K562 (cell line): ENCODE results near the gene TMCC2. TPM values are rescaled to one million over a fixed set of nuclear protein-coding genes. Genes with fewer than 3 reads are reported as not detected.

Source experiments
- ADNP ChIP-seq: fragments of 200-800 bp; sonication (Bioruptor generic); IDR thresholded peaks from 2 replicates; pipeline ENCODE4 v1.6.1; 2016; ENCODE audit warnings: missing genetic modification characterization, missing compliant biosample characterization
- CBX5 ChIP-seq: IDR thresholded peaks from 2 replicates; pipeline ENCODE4 v1.6.1; 2014; ENCODE audit warnings: low read depth, borderline replicate concordance
- DIDO1 ChIP-seq: fragments of 450-650 bp; IDR thresholded peaks from 2 replicates; pipeline ENCODE4 v1.6.1; 2016; ENCODE audit warnings: low read depth, missing biosample characterization, missing genetic modification characterization
- GABPA ChIP-seq: fragments of 200-800 bp; sonication (Bioruptor generic); conservative IDR thresholded peaks from 2 replicates; pipeline ENCODE4 v1.6.1; 2016; ENCODE audit warnings: low read depth, missing genetic modification characterization, missing compliant biosample characterization
- HIVEP1 ChIP-seq: fragments of 250-450 bp; sonication (Bioruptor Pico); IDR thresholded peaks from 2 replicates; pipeline ENCODE4 v1.4.0; 2020; ENCODE audit warnings: mild to moderate bottlenecking
- KLF16 ChIP-seq: IDR thresholded peaks from 2 replicates; pipeline ENCODE4 v1.6.1; 2016; ENCODE audit warnings: antibody characterized with exemption
- MEIS2 ChIP-seq: fragments of 450-650 bp; IDR thresholded peaks from 2 replicates; pipeline ENCODE4 v1.6.1; 2014; ENCODE audit warnings: mild to moderate bottlenecking; ENCODE audit not compliant: partially characterized antibody
- NFXL1 ChIP-seq: fragments of 450-650 bp; formaldehyde crosslinking; IDR thresholded peaks from 2 replicates; pipeline ENCODE4 v1.4.0; 2021; ENCODE audit warnings: mild to moderate bottlenecking
- NR2F6 ChIP-seq: fragments of 450-650 bp; formaldehyde crosslinking; IDR thresholded peaks from 2 replicates; pipeline ENCODE4 v1.4.0; 2020; ENCODE audit warnings: mild to moderate bottlenecking
- NR4A1 ChIP-seq, 2 experiments: fragments of 250-450 bp in 1 of 2; fragments of 450-650 bp in 1 of 2; sonication (Bioruptor Pico) in 1 of 2; IDR thresholded peaks; 2 replicates each; pipeline versions ENCODE4 v1.4.0 to v1.6.1; 2016 to 2020; ENCODE audit warnings: mild to moderate bottlenecking in 2 of 2, missing compliant biosample characterization in 1 of 2, missing genetic modification characterization in 1 of 2, moderate library complexity in 1 of 2
- PML ChIP-seq: IDR thresholded peaks from 2 replicates; pipeline ENCODE4 v1.6.1; 2012; ENCODE audit warnings: low read length, inconsistent platforms
- RBM14 ChIP-seq: fragments of 200-400 bp; formaldehyde crosslinking; IDR thresholded peaks from 2 replicates; pipeline ENCODE4 v1.6.1; 2018; ENCODE audit warnings: low read depth, mild to moderate bottlenecking, low read length, moderate library complexity, borderline replicate concordance; ENCODE audit not compliant: insufficient read depth
- SMAD1 ChIP-seq: fragments of 150-350 bp; IDR thresholded peaks from 2 replicates; pipeline ENCODE4 v1.6.1; 2014; ENCODE audit warnings: low read length, low read depth; ENCODE audit not compliant: partially characterized antibody
- TAF9B ChIP-seq: fragments of 450-650 bp; IDR thresholded peaks from 2 replicates; pipeline ENCODE4 v1.6.1; 2018; ENCODE audit warnings: mild to moderate bottlenecking; ENCODE audit not compliant: partially characterized antibody
- TCF3 ChIP-seq: sonication (generic); formaldehyde crosslinking; IDR thresholded peaks from 2 replicates; pipeline ENCODE4 v1.4.0; 2020; ENCODE audit warnings: mild to moderate bottlenecking, missing genetic modification reagents
- ZNF143 ChIP-seq: sonication (generic); formaldehyde crosslinking; IDR thresholded peaks from 2 replicates; pipeline ENCODE4 v1.9.0; 2022; ENCODE audit warnings: mild to moderate bottlenecking, missing genetic modification reagents
- ZNF174 ChIP-seq: fragments of 250-450 bp; sonication (Bioruptor Pico); IDR thresholded peaks from 2 replicates; pipeline ENCODE4 v1.4.0; 2020; ENCODE audit warnings: mild to moderate bottlenecking
- ZNF23 ChIP-seq: fragments of 250-450 bp; sonication (Bioruptor Pico); IDR thresholded peaks from 2 replicates; pipeline ENCODE4 v1.4.0; 2020; ENCODE audit warnings: mild to moderate bottlenecking
- polyA plus RNA-seq, 8 experiments: library from polyadenylated mRNA; depleted of rRNA in 4 of 8; stranded (reverse) in 5 of 8; unstranded in 3 of 8; fragments of >200 nt; fragmentation: Nextera tagmentation in 2 of 8; fragmentation: Illumina TruSeq in 1 of 8; extraction: Ambion mirVana in 2 of 8; extraction: Trizol in 1 of 8; gene quantifications; 2 replicates each; pipeline versions ENCODE4 v1.2.1 to v1.2.3, GENCODE V29; 2011 to 2014; ENCODE audit warnings: inconsistent platforms in 1 of 8, missing spikeins in 1 of 8
- total RNA-seq, 7 experiments: library from RNA; depleted of rRNA in 6 of 7; stranded (reverse); fragments of >200 nt in 6 of 7; fragmentation: Illumina TruSeq in 2 of 7; extraction: Trizol in 2 of 7; gene quantifications; 2 replicates each; pipeline versions ENCODE4 v1.2.1 to v1.2.3, GENCODE V29; 2011 to 2021; ENCODE audit warnings: low replicate concordance in 1 of 7
- TF ChIP-seq, protein P1 (sequence below): sonication (generic); formaldehyde crosslinking; IDR thresholded peaks from 2 replicates; pipeline ENCODE4 v1.8.1; 2023; ENCODE audit warnings: mild to moderate bottlenecking, missing genetic modification reagents
- TF ChIP-seq, protein P2 (sequence below): sonication (generic); formaldehyde crosslinking; IDR thresholded peaks from 2 replicates; pipeline ENCODE4 v1.5.0; 2020; ENCODE audit warnings: missing genetic modification reagents
- TF ChIP-seq, protein P3 (sequence below): fragments of 450-650 bp; IDR thresholded peaks from 2 replicates; pipeline ENCODE4 v1.6.1; 2016; ENCODE audit warnings: borderline replicate concordance
- TF ChIP-seq, protein P4 (sequence below): conservative IDR thresholded peaks from 2 replicates; pipeline ENCODE4 v1.6.1; 2011; ENCODE audit warnings: low read depth, mild to moderate bottlenecking, low read length; ENCODE audit not compliant: control insufficient read depth

Gene TMCC2
- total and polyA plus RNA-seq, 9 of the 15 experiments (the other 6 are each of a cell fraction or from before 2014, with no cell fraction given) = 0.06 to 1.8 (median 0.98) TPM

DNA sequence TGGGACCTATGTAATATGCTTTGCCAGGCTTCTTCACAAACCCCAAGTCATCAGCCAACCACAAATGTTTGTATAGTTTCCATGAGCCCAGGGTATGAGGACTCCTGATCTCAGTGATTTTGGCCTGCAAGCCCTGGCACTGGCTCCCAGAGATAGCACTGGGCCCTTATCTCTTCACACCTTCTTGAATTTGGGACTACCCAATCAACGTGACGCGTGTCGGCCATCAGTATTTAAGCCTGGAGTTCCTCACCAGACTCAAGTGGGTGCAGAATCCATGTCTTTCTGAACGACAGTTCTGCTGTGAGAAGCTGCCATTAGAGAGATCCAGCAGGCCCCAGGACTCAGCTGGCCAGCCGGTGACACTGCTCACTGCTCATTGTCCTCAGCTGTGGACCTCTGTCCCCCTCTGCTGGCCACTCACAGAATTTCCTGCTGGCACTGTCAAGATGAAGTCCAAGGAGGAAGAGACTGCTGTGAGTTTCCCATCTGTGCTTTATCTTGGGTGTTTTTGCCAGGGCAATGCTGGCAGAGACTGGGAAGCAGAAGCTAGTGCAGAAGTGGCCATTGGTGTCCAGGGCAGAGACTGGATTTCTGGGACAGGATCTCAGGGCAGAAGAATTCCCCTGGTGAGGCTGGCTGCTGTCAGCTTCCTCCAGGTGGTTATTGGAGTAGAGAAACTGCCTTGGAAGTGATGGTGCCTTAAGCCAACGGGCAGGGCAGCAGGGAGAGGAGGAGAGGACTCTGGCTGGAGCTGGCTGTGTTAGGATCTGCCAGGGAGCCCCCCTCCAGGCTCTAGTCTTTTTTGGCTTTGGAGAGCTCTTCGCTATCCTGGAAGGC is 28.4 kb downstream of the TMCC2 start (continued):
- TF ChIP-seq, protein P1, sequence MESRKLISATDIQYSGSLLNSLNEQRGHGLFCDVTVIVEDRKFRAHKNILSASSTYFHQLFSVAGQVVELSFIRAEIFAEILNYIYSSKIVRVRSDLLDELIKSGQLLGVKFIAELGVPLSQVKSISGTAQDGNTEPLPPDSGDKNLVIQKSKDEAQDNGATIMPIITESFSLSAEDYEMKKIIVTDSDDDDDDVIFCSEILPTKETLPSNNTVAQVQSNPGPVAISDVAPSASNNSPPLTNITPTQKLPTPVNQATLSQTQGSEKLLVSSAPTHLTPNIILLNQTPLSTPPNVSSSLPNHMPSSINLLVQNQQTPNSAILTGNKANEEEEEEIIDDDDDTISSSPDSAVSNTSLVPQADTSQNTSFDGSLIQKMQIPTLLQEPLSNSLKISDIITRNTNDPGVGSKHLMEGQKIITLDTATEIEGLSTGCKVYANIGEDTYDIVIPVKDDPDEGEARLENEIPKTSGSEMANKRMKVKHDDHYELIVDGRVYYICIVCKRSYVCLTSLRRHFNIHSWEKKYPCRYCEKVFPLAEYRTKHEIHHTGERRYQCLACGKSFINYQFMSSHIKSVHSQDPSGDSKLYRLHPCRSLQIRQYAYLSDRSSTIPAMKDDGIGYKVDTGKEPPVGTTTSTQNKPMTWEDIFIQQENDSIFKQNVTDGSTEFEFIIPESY (CRISPR knock-in tag) = no peak
- no peak for TF ChIP-seq RBM14
- TF ChIP-seq NFXL1 (CRISPR knock-in tag) = 0 out of 2 replicates have a peak, but pooled peaks have one; percentile 6
- TF ChIP-seq SMAD1 = peak; percentile 19
- TF ChIP-seq HIVEP1 (CRISPR knock-in tag) = 0 out of 2 replicates have a peak, but pooled peaks have one; percentile 15
- peak; percentile 89 for TF ChIP-seq PML
- no peak for TF ChIP-seq ADNP (tag)
- no peak for TF ChIP-seq TAF9B
- no peak for TF ChIP-seq GABPA
- TF ChIP-seq NR4A1 (CRISPR knock-in tag; IDR thresholded peaks at IDR 0.05) = no peak
- TF ChIP-seq NR4A1 (tag; IDR thresholded peaks at IDR 0.05) = no peak; the same call in 1 of the 2 replicates
- TF ChIP-seq, protein P2, sequence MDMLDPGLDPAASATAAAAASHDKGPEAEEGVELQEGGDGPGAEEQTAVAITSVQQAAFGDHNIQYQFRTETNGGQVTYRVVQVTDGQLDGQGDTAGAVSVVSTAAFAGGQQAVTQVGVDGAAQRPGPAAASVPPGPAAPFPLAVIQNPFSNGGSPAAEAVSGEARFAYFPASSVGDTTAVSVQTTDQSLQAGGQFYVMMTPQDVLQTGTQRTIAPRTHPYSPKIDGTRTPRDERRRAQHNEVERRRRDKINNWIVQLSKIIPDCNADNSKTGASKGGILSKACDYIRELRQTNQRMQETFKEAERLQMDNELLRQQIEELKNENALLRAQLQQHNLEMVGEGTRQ = no peak
- peak; percentile 67 for TF ChIP-seq MEIS2
- TF ChIP-seq, protein P3, sequence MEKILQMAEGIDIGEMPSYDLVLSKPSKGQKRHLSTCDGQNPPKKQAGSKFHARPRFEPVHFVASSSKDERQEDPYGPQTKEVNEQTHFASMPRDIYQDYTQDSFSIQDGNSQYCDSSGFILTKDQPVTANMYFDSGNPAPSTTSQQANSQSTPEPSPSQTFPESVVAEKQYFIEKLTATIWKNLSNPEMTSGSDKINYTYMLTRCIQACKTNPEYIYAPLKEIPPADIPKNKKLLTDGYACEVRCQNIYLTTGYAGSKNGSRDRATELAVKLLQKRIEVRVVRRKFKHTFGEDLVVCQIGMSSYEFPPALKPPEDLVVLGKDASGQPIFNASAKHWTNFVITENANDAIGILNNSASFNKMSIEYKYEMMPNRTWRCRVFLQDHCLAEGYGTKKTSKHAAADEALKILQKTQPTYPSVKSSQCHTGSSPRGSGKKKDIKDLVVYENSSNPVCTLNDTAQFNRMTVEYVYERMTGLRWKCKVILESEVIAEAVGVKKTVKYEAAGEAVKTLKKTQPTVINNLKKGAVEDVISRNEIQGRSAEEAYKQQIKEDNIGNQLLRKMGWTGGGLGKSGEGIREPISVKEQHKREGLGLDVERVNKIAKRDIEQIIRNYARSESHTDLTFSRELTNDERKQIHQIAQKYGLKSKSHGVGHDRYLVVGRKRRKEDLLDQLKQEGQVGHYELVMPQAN = no peak; the same call in 1 of the 2 replicates
- TF ChIP-seq KLF16 = peak; percentile 94
- TF ChIP-seq DIDO1 (tag) = peak; percentile 44; the same call in 1 of the 2 replicates
- TF ChIP-seq ZNF23 (CRISPR knock-in tag) = no peak
- TF ChIP-seq ZNF174 (CRISPR knock-in tag) = no peak
- TF ChIP-seq TCF3 (CRISPR knock-in tag) = peak; percentile 98
- TF ChIP-seq NR2F6 (CRISPR knock-in tag) = no peak
- TF ChIP-seq, protein P4, sequence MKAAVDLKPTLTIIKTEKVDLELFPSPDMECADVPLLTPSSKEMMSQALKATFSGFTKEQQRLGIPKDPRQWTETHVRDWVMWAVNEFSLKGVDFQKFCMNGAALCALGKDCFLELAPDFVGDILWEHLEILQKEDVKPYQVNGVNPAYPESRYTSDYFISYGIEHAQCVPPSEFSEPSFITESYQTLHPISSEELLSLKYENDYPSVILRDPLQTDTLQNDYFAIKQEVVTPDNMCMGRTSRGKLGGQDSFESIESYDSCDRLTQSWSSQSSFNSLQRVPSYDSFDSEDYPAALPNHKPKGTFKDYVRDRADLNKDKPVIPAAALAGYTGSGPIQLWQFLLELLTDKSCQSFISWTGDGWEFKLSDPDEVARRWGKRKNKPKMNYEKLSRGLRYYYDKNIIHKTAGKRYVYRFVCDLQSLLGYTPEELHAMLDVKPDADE = no peak
- TF ChIP-seq ZNF143 (CRISPR knock-in tag) = no peak
- TF ChIP-seq CBX5 = no peak
